Activated CD4-positive, alpha-beta T cell treated with anti-CD3 and anti-CD28 coated beads for 4 hours (primary cell): Measurements from ENCODE around the gene C20orf144.
"Not testable (repeated sequence)": the region's sequence is repeated elsewhere in the genome, so short reads cannot be mapped to it uniquely, and the experiment has no call there.

Source experiments
- DNase-seq, 2 donors: peaks; one replicate each; pipeline ENCODE4 v3.0.0-alpha.2; 2020

Gene C20orf144

DNA sequence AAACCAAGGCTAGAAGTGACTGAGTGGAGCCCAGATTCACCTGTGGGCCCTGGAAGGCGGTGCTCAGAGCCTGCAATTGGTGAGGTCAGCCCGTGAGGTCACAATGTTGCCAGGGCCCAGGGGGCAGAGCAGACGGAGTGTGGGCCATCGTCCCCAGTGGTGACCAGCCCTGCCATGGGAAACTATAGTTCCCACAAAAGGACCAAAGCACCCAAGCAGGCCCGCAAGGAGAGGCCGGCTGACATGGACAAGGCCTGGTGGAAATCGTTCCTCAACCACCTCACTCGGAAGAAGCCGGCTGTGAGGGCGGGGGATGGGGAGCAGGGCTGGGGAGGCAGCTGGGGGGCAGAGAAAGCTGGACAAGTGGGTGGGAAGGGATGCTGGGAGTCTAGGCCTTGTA lies at the start of gene C20orf144:
C20orf144 (plus strand) TSS at position 156 of the 400 bp plus-strand sequence; CDS start at position 175, 19 bp downstream.
- DNase-seq = no peak

DNA sequence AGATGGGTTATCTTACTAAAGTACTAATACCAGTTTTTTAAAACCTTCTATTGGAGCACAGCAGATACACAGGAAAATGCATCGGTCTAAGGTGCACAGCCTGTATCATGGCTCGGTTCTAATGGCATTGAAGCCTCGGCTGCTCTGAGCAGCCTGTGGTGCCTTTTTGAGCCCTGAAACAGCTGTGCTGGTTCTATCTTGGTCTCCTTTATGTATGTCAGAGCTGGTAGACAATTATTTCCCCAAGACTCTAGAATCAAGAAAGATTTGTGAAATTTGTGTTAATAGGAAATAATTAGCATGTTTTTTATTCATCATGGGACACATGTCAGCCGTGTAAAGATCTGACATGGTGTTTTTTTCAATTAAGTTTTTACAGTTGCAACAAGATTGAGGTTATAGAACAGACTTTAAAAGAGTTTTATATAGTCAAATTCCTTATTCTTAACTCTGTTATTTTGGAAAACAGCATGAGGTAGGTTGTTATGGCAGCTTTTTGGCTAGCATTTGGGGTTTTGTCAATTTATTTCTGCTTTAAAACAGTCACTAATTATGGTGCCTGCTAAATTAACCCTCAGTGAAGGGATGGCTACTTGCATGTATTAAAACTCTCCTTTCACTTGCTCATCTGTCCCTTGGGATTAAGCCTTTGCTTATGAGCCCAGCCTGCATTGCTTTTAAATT lies 40.3 kb upstream of the C20orf144 start:
- DNase-seq = no peak

DNA sequence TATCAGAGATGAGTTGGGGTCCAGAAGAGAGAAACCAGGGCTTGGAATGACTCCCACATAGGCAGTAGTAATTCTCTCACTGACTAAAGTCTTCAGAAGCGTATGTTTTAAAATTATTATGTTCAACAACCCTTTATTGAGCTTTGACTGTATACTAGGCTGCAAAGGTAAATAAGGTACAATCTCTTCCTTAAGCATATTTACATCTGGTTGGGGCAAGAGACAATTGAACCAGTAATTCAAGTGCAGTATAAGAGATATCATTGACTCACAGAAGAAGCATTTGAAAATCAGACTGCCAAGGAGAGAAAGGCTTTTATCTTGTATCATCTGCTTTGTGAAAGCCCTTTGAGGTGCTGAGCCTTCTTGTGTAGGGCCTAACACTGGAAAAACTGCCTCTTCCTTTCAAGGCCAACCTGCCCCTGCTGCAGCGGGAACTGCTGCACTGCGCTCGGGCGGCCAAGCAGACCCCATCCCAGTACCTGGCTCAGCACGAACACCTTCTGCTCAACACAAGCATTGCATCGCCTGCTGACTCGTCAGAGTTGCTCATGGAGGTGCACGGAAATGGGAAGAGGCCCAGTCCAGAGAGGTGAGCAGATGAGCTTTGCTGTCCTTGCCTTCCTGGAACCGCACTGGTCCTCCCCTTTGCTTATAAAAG lies 39.3 kb upstream of the C20orf144 start:
- DNase-seq = no peak

DNA sequence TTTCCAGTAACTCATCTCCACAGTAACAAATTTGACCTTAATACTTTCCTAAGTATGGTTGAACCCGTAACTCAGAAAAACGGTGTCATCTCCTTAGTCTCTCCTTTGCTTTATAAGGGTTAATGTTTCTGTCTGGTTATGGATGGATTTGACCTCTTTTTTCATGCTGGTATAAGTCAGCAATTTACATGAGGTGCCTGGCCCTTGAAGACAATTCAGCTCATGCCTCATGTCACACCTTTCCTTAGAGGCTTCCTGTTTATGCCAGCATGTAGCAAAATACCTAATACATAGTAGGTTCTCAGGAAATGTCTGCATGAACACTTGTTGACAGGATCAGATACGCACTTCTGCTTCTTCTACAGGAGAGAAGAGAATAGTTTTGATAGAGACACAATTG lies 37.7 kb upstream of the C20orf144 start:
- DNase-seq = no peak

DNA sequence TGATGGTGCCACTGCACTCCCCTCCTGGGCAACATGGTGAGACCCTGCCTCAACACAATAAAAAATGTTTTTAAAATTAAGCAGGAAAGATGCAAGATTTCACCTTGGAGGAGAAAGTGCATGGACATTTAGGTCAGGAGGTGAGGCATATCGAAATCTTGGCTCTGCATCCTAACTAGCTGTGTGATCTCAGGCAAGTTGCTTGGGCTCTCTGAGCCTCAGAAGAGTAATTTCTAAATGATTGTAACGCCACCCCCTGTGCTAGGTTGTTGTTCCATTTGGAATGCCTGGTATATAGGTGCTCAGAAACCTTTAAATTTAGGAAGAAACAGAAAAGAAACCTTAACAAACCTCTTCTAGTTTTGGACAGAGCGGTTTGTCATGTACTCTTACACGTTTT lies 35.9 kb upstream of the C20orf144 start:
- DNase-seq = no peak

DNA sequence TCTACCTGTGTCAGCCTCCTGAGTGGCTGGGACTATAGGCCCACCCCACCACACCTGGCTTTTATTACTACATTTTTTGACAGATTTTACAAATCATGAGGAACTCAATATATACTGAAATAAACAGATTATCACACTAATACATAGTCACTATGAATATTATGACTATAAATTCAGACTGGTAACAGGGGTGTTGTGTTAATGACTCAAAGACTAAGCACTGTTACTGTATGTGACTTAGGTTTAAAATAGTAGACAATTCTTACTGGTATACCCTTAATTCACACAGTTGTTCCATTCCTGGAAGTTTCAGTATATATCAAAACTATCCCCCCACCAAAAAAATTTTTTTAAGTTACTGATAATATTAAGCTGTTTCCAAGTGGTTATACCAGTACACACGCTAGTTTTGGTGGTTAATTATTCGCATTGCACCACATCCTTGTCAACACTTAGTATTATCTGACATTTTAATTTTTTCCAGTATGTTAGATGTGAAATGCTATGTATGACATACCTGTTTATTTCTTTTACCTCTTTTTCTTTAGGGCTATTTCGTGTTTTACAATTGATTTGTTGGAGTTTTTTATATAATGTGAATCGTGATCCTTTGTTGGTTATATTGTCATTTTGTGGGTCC lies 34.4 kb upstream of the C20orf144 start:
- DNase-seq = no peak

DNA sequence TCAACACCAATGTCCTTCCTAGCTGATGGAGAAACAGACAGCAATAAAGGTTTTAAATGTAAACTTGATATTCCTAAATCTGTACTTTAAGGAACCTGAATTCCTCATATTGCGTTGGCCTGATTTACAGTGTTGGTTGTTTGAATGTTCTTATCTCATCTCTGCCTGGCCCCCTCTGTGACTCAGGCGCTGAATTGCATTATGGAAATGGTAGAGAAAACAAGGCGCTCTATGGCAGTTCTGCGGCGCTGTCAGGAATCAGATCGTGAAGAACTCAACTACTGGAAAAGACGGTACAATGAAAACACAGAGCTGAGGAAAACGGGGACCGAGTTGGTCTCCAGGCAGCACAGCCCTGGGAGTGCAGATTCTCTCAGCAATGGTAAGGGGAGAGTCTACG lies 32.6 kb upstream of the C20orf144 start:
- no peak for DNase-seq

DNA sequence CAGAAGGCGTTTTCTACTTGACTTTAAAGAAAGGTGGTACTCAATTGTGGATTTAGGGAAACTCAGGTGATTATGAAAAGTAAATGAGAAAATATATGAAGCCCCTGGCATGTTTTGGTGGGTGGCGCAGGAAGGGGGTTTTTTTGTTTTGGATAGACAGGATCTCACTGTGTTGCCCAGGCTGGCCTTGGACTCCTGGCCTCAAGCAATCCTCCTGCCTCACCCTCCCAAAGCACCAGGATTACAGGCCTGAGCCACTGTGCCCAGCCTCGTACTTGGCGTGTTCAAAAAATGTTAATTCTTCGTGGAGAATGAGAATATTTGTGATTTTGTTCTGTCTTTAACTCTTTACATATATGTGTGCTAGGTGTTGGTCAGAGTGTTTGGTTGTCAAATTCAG lies 32.1 kb upstream of the C20orf144 start:
- DNase-seq = no peak

DNA sequence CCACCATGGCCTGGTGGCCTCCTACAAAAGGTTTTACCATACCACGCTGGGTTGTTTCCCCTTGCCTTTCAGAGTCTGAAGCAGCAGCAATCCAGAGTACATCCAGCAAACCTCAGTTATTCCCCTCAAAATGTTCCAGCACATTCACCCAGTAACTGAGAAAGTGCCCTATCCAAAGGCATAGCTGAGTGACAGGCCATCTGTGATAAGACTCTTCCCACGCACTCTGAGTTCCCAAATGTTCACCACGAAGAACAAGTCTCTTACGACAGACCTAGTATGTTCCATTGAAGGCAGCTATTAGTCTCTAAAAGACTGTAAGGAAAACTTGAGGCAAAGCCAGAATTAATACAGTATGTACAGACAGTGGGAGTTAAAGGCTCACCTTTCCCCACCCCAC lies 31.6 kb upstream of the C20orf144 start:
- DNase-seq = no peak

DNA sequence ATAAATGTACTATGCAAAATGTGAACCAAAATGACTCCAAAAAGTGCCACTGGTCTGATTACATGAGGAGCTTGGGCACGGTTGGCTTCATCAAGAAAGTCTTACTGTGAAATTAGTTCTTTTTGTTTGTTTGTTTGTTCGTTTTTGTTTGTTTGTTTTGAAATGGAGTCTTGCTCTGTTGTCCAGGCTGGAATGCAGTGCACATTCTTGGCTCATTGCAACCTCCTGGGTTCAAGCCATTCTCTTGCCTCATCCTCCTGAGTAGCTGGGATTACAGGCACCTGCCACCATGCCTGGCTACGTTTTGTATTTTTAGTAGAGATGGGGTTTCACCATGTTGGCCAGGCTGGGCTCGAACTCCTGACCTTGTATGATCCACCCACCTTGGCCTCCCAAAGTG lies 30.2 kb upstream of the C20orf144 start:
- not testable (repeated sequence) for DNase-seq

DNA sequence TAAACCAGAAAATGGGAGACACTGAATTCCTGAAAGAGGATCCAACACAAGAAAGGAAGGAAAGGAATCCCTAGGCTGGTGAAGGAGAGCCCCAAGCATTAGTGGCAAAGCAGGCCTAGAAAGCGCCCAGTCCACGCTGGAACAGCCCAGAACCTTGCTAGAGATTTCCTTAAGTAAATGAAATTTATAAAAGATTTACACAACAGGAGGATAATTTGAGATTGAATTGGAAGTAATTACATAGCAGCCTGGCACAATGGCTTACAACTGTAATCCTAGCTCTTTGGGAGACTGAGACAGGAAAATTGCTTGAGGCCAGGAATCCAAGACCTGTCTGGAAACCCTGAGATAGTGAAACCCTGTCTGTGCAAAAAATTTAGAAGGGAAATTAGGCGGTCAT lies 26.8 kb upstream of the C20orf144 start:
- DNase-seq = no peak

DNA sequence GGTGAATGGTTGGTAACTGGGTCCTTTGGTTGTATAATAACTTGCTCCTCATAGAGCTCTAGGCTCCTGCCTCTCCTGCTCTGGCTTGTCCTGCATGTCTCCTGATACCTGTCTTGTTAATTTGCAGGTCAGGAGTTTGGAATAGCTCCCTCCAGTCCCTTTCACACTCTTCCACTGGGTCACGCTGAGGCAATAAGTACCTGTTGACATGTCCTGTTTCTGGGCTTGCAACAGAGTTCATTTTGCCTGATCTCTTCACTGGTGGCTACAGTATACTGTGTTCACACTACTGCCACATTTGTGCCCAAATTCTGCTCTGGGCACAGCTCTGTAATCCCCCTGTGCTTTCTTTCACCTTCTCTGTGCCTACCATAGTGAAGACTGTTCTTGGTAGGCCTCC lies 25.4 kb upstream of the C20orf144 start:
- no peak for DNase-seq

DNA sequence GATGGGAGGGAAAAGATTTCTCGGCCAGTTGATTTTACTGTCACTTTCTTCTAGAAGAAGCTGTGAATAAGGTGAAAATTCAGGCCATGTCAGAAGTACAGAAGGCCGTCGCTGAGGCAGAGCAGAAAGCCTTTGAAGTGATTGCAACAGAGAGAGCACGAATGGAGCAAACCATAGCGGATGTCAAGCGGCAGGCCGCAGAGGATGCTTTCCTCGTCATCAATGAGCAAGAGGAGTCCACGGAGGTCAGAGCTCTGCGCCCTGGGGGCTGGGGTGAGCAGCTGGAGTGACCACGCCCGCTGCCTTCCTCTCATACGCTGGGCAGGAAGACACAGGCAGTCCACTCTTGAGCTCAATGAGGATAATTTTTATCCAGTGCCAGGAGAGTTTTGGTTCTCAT lies 21.8 kb upstream of the C20orf144 start:
- DNase-seq = no peak

DNA sequence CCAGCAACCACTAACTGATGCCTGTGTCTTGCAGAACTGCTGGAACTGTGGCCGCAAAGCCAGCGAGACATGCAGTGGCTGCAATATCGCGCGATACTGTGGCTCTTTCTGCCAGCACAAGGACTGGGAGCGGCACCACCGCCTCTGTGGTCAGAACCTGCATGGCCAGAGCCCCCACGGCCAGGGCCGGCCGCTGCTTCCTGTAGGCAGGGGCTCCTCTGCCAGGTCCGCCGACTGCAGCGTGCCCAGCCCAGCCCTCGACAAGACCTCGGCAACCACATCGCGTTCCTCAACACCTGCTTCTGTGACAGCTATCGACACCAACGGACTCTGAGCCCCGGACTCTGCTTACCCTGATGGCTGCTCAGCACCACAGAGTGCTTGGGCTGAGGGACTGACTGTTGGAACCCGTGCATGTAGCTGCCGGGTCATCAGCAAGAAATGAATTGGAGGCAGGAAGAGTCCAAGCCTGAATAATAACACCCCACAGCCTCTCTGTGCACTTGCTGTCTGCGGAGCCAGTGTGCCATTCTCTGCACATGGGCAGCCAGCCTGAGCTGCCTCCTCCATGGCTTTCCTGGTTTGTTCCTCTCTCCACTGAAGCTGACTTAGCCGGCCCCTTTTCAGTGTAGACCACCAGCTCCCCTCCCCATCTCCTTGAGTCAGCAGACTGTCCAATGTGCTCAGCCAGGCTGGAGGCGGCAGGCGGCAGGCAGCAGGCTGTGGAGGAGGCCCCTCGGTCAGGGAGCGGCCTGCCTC lies 17.6 kb upstream of the C20orf144 start:
- no peak for DNase-seq

DNA sequence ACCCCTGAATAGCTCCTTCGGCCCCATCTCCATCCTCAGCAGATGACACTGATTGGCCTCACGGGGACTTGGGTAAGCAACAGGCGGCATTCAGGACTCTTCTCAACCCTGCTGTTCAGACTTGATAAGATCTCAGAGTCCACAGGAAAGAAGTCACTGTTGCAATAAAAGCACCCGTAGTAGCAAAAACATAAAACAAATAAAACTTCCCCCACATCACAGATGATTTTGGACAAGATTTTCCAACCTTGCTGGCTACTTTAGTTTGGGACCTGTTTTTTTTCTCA lies 17.1 kb upstream of the C20orf144 start:
- no peak for DNase-seq

DNA sequence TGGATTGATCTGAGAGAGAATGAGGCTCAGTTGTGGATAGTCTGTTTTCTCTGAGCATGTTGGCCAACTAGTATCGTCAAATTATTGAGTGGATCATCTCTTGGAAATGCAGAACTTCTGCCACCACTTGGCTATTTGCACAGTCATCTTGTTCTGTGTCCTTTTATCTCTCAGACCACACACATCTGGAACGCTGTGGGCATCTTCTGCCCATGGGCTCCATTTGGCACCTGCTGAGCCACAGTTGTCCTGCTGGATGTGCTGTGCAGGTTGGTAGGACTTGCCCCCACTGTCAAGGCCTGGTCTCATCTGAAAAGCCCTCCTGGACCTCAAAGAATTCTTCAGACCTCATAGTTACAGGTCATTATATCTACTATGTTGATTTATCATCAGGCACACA lies 16.7 kb upstream of the C20orf144 start:
- DNase-seq = no peak

DNA sequence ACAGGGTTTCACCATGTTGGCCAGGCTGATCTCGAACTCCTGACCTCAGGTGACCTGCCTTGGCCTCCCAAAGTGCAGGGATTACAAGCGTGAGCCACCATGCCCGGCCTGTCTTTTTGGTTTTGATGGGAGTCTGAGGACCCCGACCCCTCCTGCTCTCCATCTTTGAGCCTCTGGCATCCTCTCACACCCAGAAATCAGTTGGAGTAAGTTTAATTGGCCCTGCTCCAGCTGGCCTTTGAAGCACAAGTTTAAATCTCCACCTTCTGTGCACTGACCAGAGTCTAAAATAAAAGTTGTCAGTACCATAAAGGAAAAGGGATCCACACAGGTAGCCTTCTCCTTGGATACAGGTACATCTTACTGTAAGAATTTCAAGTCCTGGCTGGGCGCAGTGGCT lies 15.9 kb upstream of the C20orf144 start:
- DNase-seq = no peak

DNA sequence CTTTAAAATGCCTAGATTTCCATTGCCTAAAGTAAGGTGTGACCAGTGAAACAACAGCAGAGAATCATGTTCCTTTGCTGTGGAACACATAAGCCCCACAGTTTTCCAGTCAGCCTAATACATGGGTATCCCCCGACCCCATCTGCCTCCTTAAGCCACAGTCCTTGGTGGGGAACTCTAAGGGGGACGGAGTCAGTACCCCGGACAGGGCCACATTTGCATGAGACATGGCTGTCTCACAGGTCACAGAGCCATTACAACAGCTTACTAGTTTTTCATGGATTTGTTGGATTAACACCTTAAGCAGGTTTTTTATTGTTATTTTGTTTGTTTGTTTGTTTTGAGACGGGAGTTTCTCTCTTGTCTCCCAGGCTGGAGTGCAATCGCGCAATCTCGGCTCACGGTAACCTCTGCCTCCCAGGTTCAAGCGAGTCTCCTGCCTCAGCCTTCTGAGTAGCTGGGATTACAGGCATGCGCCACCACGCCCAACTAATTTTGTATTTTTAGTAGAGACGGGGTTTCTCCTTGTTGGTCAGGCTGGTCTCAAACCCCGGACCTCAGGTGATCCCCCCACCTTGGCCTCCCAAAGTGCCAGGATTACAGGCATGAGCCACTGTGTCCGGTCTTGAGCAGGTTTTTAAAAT lies 15.0 kb upstream of the C20orf144 start:
- not testable (repeated sequence) for DNase-seq

DNA sequence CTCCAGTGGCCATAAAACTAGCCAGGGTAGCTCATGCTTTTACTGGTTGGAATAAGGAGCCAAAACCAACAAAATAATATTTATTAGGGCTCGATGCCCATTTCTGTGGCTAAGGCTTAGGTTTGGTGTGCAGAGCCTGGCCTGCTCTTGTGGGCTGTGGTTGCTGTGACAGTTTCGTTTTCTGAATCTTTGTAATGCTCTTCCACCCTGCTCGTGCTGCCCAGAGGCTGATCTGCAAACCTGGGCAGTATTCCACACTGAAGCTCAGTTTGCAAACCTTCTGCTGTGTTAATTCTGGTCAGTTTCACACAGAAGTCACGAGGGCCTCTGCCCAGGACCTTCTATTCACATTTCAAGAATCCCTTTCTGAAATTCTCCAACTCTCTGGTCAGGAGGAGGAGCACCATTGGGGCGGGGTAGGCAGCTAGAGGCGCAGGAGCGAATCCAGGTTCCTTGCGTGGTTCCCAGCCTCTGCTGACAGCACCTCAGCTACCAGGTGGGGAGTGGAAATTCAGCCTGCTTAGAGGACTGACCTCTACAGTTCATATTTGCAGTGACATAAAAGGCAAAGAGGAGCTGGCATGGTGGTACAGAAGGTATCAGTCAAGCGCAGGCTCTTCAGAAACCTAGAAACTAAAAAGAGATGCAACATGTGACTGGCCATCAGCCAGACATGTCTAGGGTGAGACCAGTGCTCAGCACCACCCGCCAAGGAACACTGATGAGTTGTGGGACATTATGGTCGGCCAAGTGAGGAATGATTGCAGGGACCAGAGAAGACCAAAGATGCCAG lies 14.3 kb upstream of the C20orf144 start:
- no peak for DNase-seq

DNA sequence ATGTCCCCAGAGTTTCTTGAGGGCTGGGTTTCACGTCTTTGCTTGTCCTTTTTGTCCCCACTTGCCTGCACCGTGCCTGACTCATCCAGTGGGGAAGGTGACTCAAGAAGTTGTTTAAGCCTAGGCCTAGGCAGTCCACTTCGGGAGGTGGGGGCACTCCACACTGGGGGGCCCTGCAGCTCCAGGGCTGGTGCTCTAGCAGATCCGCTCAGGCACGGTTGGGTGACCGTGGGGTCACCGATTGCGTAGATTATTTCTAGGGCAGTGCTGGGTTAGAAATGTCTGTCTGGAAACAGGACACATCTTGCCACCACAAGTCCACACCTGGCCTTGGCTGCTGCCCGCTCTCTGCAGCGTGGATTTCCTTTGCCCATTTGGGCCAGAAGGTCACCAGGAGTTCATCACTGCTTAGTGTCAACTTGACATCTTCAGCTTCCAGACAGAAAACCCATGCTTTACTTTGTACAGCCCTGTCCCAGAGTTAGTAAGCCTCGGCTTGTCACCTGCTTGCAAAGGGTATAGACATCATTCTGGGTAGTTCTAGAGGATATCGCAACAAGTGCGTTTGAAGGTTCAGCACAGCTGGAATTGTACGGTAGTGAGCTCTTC lies 13.6 kb upstream of the C20orf144 start:
- DNase-seq = no peak

DNA sequence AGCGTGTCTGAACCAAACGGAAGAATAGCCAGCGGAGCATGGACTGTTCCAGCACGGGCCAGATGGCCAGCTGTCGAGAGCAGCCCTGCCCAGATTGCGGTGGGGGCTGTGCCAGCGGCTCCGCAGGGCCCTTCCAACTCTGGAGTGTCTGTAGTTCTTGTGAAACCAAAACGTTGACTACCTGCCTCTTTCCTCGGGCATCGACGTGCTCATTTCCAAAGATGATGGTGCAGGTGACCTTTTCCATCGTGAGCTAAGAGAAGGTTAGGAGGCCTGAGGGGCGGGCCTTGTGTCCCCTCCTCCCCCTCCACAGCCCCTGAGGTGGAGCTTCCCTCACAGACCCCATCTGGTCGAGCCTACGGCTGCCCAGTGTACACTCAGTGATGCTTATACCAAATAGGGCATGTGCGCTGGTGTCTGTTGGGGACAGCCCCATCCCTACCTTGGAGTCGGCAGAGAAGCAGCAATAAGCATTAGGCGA lies 12.9 kb upstream of the C20orf144 start:
- DNase-seq = no peak
